Bronchus fibroblast of lung (primary cell): ENCODE data around the gene NAA10. TPM values are rescaled to one million over a fixed set of nuclear protein-coding genes. Genes with fewer than 3 reads are reported as not detected.

ENCODE experiments used
- total RNA-seq: library from RNA; depleted of rRNA; stranded (reverse); fragments of >200 nt; gene quantifications from 2 replicates; pipeline ENCODE4 v1.2.3, GENCODE V29; 2015

NAA10 gene
- total RNA-seq, result 169 and 189 TPM in 2 replicates

GRCh38 chrX:153934762-153935325 is at the start of gene NAA10:
Gene NAA10 (minus strand): TSS chrX:153935037. CDS start chrX:153934904, 133 bp downstream.

GRCh38 chrX:153972368-153973126 is 37.7 kb upstream of the NAA10 start, which contains the start of gene TMEM187:
Gene TMEM187 (plus strand): TSS chrX:153972754. CDS start chrX:153982063, 9,309 bp downstream.

GRCh38 chrX:153971450-153972367 is 36.9 kb upstream of the NAA10 start, which contains the start of gene HCFC1:
Gene HCFC1 (minus strand): TSS chrX:153971818. CDS start chrX:153970840, 978 bp downstream.

GRCh38 chrX:153944140-153944799 is 9.4 kb upstream of the NAA10 start, which contains the start of gene RENBP:
Gene RENBP (minus strand): TSS chrX:153944643. CDS start chrX:153944610, 33 bp downstream.

GRCh38 chrX:153925739-153926551 is 8.9 kb downstream of the NAA10 start, which contains the start of gene ARHGAP4:
Gene ARHGAP4 (minus strand): TSS chrX:153926264. CDS start chrX:153926202, 62 bp downstream.

GRCh38 chrX:153903991-153904957 is 30.6 kb downstream of the NAA10 start, which contains the start of gene AVPR2:
Gene AVPR2 (plus strand): TSS chrX:153904673. CDS start chrX:153905146, 473 bp downstream.

GRCh38 chrX:153885968-153886903 is 48.6 kb downstream of the NAA10 start, which contains the start of gene L1CAM:
Gene L1CAM (minus strand): TSS chrX:153886173. CDS start chrX:153875836, 10,337 bp downstream.

Other genes starting within 250 kb of the NAA10 start
- 7.9 and 8.7 TPM in 2 replicates for gene SLC6A8, start 247.1 kb downstream of the NAA10 start, total RNA-seq
- gene BCAP31, start 210.7 kb downstream of the NAA10 start, total RNA-seq, result 84.3 and 104 TPM in 2 replicates
- 10.3 and 11.9 TPM in 2 replicates for gene ABCD1, start 210.2 kb downstream of the NAA10 start, total RNA-seq
- gene PLXNB3, start 170.8 kb downstream of the NAA10 start, total RNA-seq, result 4.2 and 5.8 TPM in 2 replicates
- gene SRPK3, start 154.0 kb downstream of the NAA10 start, total RNA-seq, result 0.59 and 0.84 TPM in 2 replicates
- gene IDH3G, start 140.7 kb downstream of the NAA10 start, total RNA-seq, result 94.1 and 96.8 TPM in 2 replicates
- gene SSR4, start 140.4 kb downstream of the NAA10 start, total RNA-seq, result 187 and 269 TPM in 2 replicates
- 0.30 and 0.50 TPM in 2 replicates for gene PDZD4, start 104.5 kb downstream of the NAA10 start, total RNA-seq
- 28.6 and 30.0 TPM in 2 replicates for gene L1CAM, start 48.9 kb downstream of the NAA10 start, total RNA-seq
- 0.50 TPM in 1 of 2 replicates, not detected in the other for gene AVPR2, start 30.4 kb downstream of the NAA10 start, total RNA-seq
- gene ARHGAP4, start 8.8 kb downstream of the NAA10 start, total RNA-seq, result 2.2 and 3.7 TPM in 2 replicates
- 0.30 and 0.84 TPM in 2 replicates for gene RENBP, start 9.6 kb upstream of the NAA10 start, total RNA-seq
- 39.3 and 43.1 TPM in 2 replicates for gene HCFC1, start 36.8 kb upstream of the NAA10 start, total RNA-seq
- gene TMEM187, start 37.7 kb upstream of the NAA10 start, total RNA-seq, result 4.7 and 5.1 TPM in 2 replicates
- gene IRAK1, start 84.9 kb upstream of the NAA10 start, total RNA-seq, result 82.9 and 93.1 TPM in 2 replicates
- 13.4 and 13.8 TPM in 2 replicates for gene MECP2, start 162.7 kb upstream of the NAA10 start, total RNA-seq
- gene OPN1LW, start 209.2 kb upstream of the NAA10 start, total RNA-seq, result not detected in 2 replicates
- gene OPN1MW, start 247.6 kb upstream of the NAA10 start, total RNA-seq, result not detected in 2 replicates